K562 (cell line): ENCODE data around the gene AK2. TPM values are rescaled to one million over a fixed set of nuclear protein-coding genes. Genes with fewer than 3 reads are reported as not detected.

Experiments
- GATAD2A ChIP-seq: fragments of 450-650 bp; IDR thresholded peaks from 2 replicates; pipeline ENCODE4 v1.6.1; 2017
- NBN ChIP-seq: fragments of 450-650 bp; IDR thresholded peaks from 2 replicates; pipeline ENCODE4 v1.6.1; 2016; ENCODE audit warnings: low read depth, mild to moderate bottlenecking
- NCOA2 ChIP-seq, 2 experiments: fragments of 450-650 bp; IDR thresholded peaks; 2 replicates each; pipeline ENCODE4 v1.6.1; 2018; ENCODE audit warnings: mild to moderate bottlenecking in 2 of 2, moderate library complexity in 1 of 2; ENCODE audit not compliant: partially characterized antibody in 2 of 2
- NFXL1 ChIP-seq: fragments of 450-650 bp; formaldehyde crosslinking; IDR thresholded peaks from 2 replicates; pipeline ENCODE4 v1.4.0; 2021; ENCODE audit warnings: mild to moderate bottlenecking
- NUFIP1 ChIP-seq: fragments of 450-650 bp; IDR thresholded peaks from 2 replicates; pipeline ENCODE4 v1.6.1; 2018; ENCODE audit not compliant: partially characterized antibody
- RAD51 ChIP-seq: fragments of 450-650 bp; IDR thresholded peaks from 2 replicates; pipeline ENCODE4 v1.7.1; 2016; ENCODE audit warnings: low read depth, mild to moderate bottlenecking, borderline replicate concordance
- RFX1 ChIP-seq: fragments of 450-650 bp; IDR thresholded peaks from 2 replicates; pipeline ENCODE4 v1.6.1; 2016; ENCODE audit warnings: mild to moderate bottlenecking, moderate library complexity
- ZBTB7A ChIP-seq: IDR thresholded peaks from 2 replicates; pipeline ENCODE4 v1.6.1; 2011; ENCODE audit warnings: low read depth, mild to moderate bottlenecking, low read length, moderate library complexity, borderline replicate concordance; ENCODE audit not compliant: control insufficient read depth
- ZC3H4 ChIP-seq: sonication (generic); formaldehyde crosslinking; IDR thresholded peaks from 2 replicates; pipeline ENCODE4 v1.9.0; 2021; ENCODE audit warnings: missing genetic modification reagents, borderline replicate concordance
- ZNF174 ChIP-seq: fragments of 250-450 bp; sonication (Bioruptor Pico); IDR thresholded peaks from 2 replicates; pipeline ENCODE4 v1.4.0; 2020; ENCODE audit warnings: mild to moderate bottlenecking
- ZNF263 ChIP-seq: sonication (generic); formaldehyde crosslinking; IDR thresholded peaks from 2 replicates; pipeline ENCODE4 v1.8.0; 2022; ENCODE audit warnings: mild to moderate bottlenecking, missing genetic modification reagents, borderline replicate concordance
- ZNF316 ChIP-seq: fragments of 450-650 bp; IDR thresholded peaks from 2 replicates; pipeline ENCODE4 v1.6.1; 2016
- ZNF586 ChIP-seq: fragments of 450-650 bp; formaldehyde crosslinking; conservative IDR thresholded peaks from 2 replicates; pipeline ENCODE4 v1.4.0; 2020; ENCODE audit warnings: mild to moderate bottlenecking, moderate library complexity
- polyA plus RNA-seq, 8 experiments: library from polyadenylated mRNA; depleted of rRNA in 4 of 8; stranded (reverse) in 5 of 8; unstranded in 3 of 8; fragments of >200 nt; fragmentation: Nextera tagmentation in 2 of 8; fragmentation: Illumina TruSeq in 1 of 8; extraction: Ambion mirVana in 2 of 8; extraction: Trizol in 1 of 8; gene quantifications; 2 replicates each; pipeline versions ENCODE4 v1.2.1 to v1.2.3, GENCODE V29; 2011 to 2014; ENCODE audit warnings: inconsistent platforms in 1 of 8, missing spikeins in 1 of 8
- total RNA-seq, 7 experiments: library from RNA; depleted of rRNA in 6 of 7; stranded (reverse); fragments of >200 nt in 6 of 7; fragmentation: Illumina TruSeq in 2 of 7; extraction: Trizol in 2 of 7; gene quantifications; 2 replicates each; pipeline versions ENCODE4 v1.2.1 to v1.2.3, GENCODE V29; 2011 to 2021; ENCODE audit warnings: low replicate concordance in 1 of 7
- TF ChIP-seq, protein P1 (sequence below): sonication (generic); formaldehyde crosslinking; IDR thresholded peaks from 2 replicates; pipeline ENCODE4 v1.8.0; 2022; ENCODE audit warnings: missing genetic modification reagents, mild to moderate bottlenecking, moderate library complexity, borderline replicate concordance
- TF ChIP-seq, protein P2 (sequence below): sonication (generic); formaldehyde crosslinking; IDR thresholded peaks from 2 replicates; pipeline ENCODE4 v1.8.0; 2022; ENCODE audit warnings: mild to moderate bottlenecking, missing genetic modification reagents
- TF ChIP-seq, protein P3 (sequence below): IDR thresholded peaks from 2 replicates; pipeline ENCODE4 v1.6.1; 2011; ENCODE audit warnings: borderline replicate concordance, low read depth, mild to moderate bottlenecking, moderate library complexity, low read length; ENCODE audit not compliant: insufficient read depth, poor library complexity, severe bottlenecking
- TF ChIP-seq, protein P4 (sequence below): fragments of 250-450 bp; sonication (Bioruptor Pico); IDR thresholded peaks from 2 replicates; pipeline ENCODE4 v1.8.0; 2022; ENCODE audit warnings: moderate library complexity, mild to moderate bottlenecking, inconsistent platforms
- TF ChIP-seq, protein P5 (sequence below): fragments of 250-450 bp; sonication (Bioruptor Pico); IDR thresholded peaks from 2 replicates; pipeline ENCODE4 v1.6.1; 2021; ENCODE audit warnings: mild to moderate bottlenecking
- TF ChIP-seq, protein P6 (sequence below): fragments of 200-800 bp; sonication (Bioruptor generic); IDR thresholded peaks from 2 replicates; pipeline ENCODE4 v1.6.1; 2017; ENCODE audit warnings: missing genetic modification characterization, missing compliant biosample characterization

AK2 gene
- total and polyA plus RNA-seq, 9 of the 15 experiments (the other 6 are each of a cell fraction or from before 2014, with no cell fraction given) = 105 to 1,050 (median 509) TPM

DNA sequence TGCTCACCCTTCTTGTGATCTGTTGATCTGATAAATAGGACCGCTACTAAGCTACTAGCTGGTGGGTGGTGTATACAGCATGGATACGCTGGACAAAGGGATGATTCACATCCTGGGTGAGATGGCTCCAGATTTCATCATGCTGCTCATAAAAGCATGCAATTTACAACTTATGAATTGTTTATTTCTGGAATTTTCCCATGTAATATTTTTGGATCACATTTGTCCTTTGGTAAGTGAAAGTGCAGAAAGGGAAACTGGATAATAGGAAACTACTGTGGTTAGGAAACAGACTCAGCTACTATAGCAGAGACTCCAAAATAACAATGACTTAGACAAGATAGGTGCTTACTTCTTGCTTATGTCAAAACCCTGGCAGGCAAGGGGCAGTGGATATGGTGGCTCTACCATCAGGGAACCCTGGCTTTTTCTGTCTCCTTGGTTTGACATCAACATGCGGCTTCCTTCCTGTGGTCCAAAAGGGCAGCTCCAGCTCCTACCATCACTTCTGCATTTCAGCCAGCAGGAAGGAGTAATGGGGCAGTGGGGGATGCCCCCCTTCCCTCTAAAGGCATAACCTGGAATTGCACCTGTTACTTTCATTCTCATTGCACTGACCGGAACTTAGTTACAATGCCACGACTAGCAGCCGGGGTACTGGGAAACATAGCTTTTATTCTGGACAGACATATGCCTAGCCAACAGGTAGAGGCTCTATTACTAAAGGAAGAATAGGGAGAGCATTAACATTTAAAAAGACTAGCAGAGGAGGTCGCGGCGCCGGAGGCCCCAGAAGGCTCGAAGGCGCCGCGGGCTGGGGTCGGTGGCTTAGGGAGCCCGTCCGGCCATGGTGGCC is 13.8 kb upstream of the AK2 start (continued):
- TF ChIP-seq, protein P1, sequence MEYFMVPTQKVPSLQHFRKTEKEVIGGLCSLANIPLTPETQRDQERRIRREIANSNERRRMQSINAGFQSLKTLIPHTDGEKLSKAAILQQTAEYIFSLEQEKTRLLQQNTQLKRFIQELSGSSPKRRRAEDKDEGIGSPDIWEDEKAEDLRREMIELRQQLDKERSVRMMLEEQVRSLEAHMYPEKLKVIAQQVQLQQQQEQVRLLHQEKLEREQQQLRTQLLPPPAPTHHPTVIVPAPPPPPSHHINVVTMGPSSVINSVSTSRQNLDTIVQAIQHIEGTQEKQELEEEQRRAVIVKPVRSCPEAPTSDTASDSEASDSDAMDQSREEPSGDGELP (CRISPR knock-in tag) = no peak
- no peak for TF ChIP-seq NBN
- peak; percentile 30; the same call in 1 of the 2 replicates for TF ChIP-seq RFX1
- no peak for TF ChIP-seq ZNF263 (CRISPR knock-in tag)
- no peak for TF ChIP-seq NCOA2 (IDR thresholded peaks at IDR 0.05; ENCODE audit: partially characterized antibody in 2 of 2)
- TF ChIP-seq, protein P2, sequence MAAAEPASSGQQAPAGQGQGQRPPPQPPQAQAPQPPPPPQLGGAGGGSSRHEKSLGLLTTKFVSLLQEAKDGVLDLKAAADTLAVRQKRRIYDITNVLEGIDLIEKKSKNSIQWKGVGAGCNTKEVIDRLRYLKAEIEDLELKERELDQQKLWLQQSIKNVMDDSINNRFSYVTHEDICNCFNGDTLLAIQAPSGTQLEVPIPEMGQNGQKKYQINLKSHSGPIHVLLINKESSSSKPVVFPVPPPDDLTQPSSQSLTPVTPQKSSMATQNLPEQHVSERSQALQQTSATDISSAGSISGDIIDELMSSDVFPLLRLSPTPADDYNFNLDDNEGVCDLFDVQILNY (CRISPR knock-in tag) = no peak
- TF ChIP-seq, protein P3, sequence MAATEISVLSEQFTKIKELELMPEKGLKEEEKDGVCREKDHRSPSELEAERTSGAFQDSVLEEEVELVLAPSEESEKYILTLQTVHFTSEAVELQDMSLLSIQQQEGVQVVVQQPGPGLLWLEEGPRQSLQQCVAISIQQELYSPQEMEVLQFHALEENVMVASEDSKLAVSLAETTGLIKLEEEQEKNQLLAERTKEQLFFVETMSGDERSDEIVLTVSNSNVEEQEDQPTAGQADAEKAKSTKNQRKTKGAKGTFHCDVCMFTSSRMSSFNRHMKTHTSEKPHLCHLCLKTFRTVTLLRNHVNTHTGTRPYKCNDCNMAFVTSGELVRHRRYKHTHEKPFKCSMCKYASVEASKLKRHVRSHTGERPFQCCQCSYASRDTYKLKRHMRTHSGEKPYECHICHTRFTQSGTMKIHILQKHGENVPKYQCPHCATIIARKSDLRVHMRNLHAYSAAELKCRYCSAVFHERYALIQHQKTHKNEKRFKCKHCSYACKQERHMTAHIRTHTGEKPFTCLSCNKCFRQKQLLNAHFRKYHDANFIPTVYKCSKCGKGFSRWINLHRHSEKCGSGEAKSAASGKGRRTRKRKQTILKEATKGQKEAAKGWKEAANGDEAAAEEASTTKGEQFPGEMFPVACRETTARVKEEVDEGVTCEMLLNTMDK = no peak
- TF ChIP-seq, protein P4, sequence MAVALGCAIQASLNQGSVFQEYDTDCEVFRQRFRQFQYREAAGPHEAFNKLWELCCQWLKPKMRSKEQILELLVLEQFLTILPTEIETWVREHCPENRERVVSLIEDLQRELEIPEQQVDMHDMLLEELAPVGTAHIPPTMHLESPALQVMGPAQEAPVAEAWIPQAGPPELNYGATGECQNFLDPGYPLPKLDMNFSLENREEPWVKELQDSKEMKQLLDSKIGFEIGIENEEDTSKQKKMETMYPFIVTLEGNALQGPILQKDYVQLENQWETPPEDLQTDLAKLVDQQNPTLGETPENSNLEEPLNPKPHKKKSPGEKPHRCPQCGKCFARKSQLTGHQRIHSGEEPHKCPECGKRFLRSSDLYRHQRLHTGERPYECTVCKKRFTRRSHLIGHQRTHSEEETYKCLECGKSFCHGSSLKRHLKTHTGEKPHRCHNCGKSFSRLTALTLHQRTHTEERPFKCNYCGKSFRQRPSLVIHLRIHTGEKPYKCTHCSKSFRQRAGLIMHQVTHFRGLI (CRISPR knock-in tag) = no peak
- TF ChIP-seq, protein P5, sequence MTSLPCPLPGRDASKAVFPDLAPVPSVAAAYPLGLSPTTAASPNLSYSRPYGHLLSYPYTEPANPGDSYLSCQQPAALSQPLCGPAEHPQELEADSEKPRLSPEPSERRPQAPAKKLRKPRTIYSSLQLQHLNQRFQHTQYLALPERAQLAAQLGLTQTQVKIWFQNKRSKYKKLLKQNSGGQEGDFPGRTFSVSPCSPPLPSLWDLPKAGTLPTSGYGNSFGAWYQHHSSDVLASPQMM (CRISPR knock-in tag) = no peak
- no peak for TF ChIP-seq ZNF316
- TF ChIP-seq, protein P6, sequence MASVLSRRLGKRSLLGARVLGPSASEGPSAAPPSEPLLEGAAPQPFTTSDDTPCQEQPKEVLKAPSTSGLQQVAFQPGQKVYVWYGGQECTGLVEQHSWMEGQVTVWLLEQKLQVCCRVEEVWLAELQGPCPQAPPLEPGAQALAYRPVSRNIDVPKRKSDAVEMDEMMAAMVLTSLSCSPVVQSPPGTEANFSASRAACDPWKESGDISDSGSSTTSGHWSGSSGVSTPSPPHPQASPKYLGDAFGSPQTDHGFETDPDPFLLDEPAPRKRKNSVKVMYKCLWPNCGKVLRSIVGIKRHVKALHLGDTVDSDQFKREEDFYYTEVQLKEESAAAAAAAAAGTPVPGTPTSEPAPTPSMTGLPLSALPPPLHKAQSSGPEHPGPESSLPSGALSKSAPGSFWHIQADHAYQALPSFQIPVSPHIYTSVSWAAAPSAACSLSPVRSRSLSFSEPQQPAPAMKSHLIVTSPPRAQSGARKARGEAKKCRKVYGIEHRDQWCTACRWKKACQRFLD = no peak
- TF ChIP-seq NUFIP1 = no peak
- no peak for TF ChIP-seq ZC3H4 (CRISPR knock-in tag)
- TF ChIP-seq NFXL1 = 0 out of 2 replicates have a peak, but pooled peaks have one; percentile 60
- TF ChIP-seq ZNF586 (CRISPR knock-in tag) = no peak
- TF ChIP-seq RAD51 = no peak
- no peak for TF ChIP-seq ZNF174 (CRISPR knock-in tag)
- peak; percentile 52 for TF ChIP-seq ZBTB7A
- no peak for TF ChIP-seq GATAD2A
